Lung (tissue), 12 donors: ENCODE results near the gene PURB. TPM values are rescaled to one million over a fixed set of nuclear protein-coding genes. Genes with fewer than 3 reads are reported as not detected.
A peak's percentile ranks its signal among the peaks of the same experiment; 100 is the strongest.

Experiments used
- ATAC-seq: fragments of 200-7000 bp; cut with Tn5 transposase; one replicate; pipeline ENCODE4 v1.9.1; 2020; ENCODE audit warnings: moderate number of reproducible peaks; ENCODE audit not compliant: insufficient read depth, low FRiP score
- DNase-seq, 3 donors: peaks; one replicate each; pipeline ENCODE4 v3.0.0-alpha.2; 2013 to 2017
- H3K27ac ChIP-seq, 2 donors: one replicate each; pipeline ENCODE4 v1.5.1; 2013; ENCODE audit warnings: mild to moderate bottlenecking in 2 of 2, moderate library complexity in 2 of 2, control low read depth in 1 of 2, inconsistent platforms in 1 of 2, low read depth in 1 of 2, low read length in 1 of 2
- H3K27me3 ChIP-seq, 3 donors: one replicate each; pipeline ENCODE4 v1.5.1; 2013; ENCODE audit warnings: low read length in 2 of 3; ENCODE audit not compliant: control insufficient read depth in 3 of 3, insufficient read depth in 3 of 3
- H3K36me3 ChIP-seq, 4 donors: one replicate each; pipeline ENCODE4 v1.5.1; 2013; ENCODE audit warnings: low read length in 4 of 4, mild to moderate bottlenecking in 1 of 4, moderate library complexity in 1 of 4; ENCODE audit not compliant: control insufficient read depth in 4 of 4, insufficient read depth in 4 of 4
- H3K4me1 ChIP-seq, 5 donors: one replicate each; pipeline ENCODE4 v1.5.1; 2013; ENCODE audit warnings: low read length in 5 of 5, mild to moderate bottlenecking in 2 of 5, moderate library complexity in 1 of 5; ENCODE audit not compliant: control insufficient read depth in 5 of 5, insufficient read depth in 5 of 5
- H3K4me3 ChIP-seq: one replicate; pipeline ENCODE4 v1.5.1; 2013; ENCODE audit warnings: mild to moderate bottlenecking, control low read depth, moderate library complexity
- H3K9ac ChIP-seq, 2 donors: one replicate each; pipeline ENCODE4 v1.5.1; 2013; ENCODE audit warnings: low read length in 2 of 2, control low read depth in 1 of 2; ENCODE audit not compliant: insufficient read depth in 1 of 2
- H3K9me3 ChIP-seq, 4 donors: one replicate each; pipeline ENCODE4 v1.5.1; 2013; ENCODE audit warnings: low read length in 3 of 4, mild to moderate bottlenecking in 1 of 4, moderate library complexity in 1 of 4; ENCODE audit not compliant: control insufficient read depth in 4 of 4, insufficient read depth in 3 of 4
- WGBS, 2 donors: extraction: QIAGEN DNeasy Blood & Tissue Kit; methylation state at CpG; one replicate each; pipeline ENCODE4 v1.1.7; 2013; 5-methylcytosine and 5-hydroxymethylcytosine counted together
- polyA plus RNA-seq, 2 donors: library from polyadenylated mRNA; stranded (reverse); fragments of 200-250 nt; gene quantifications; one replicate each; pipeline ENCODE4 v1.2.1, GENCODE V29; 2013
- total RNA-seq, 2 donors: library from RNA; depleted of rRNA in 1 of 2; stranded (reverse); fragments of >200 nt in 1 of 2; gene quantifications; one replicate each; pipeline ENCODE4 v1.2.1, GENCODE V29; 2014 to 2021
- TF ChIP-seq, protein P1 (sequence below): IDR thresholded peaks from 2 replicates; pipeline ENCODE4 v1.5.1; 2012; ENCODE audit warnings: mild to moderate bottlenecking; ENCODE audit errors: control extremely low read depth, extremely low read depth
- donor health status: control.
- donor health status: control.
- donor health status: Bipolar disorder and iron deficiency.
- donor health status: healthy.
- donor health status: DM: yes; HTN: yes; CAD: no.

PURB gene
- total and polyA plus RNA-seq, 4 donors: 7.9 to 48.9 (median 15.6) TPM

GRCh38 chr7:44849259-44849884, 36.0 kb downstream of the PURB start:
- DNase-seq: peak in 2 of 3 donors; percentile 42 to 57
- 67 to 78% methylated on average over 10 of the region's 10 CpGs for WGBS, 2 donors
- Histone ChIP-seq H3K27ac (no peak overlapping the region), H3K4me1 (peaks cover 0 to 24% (median 4%) of the 10 kb centered on the region in 5 donors), H3K9me3 (no peaks in the 10 kb centered on the region), H3K9ac (peak overlapping the region in 1 of 2 donors; percentile 79), H3K36me3 (peaks cover 0 to 4% (median 0%) of the 10 kb centered on the region in 4 donors), H3K4me3 (no peak overlapping the region), H3K27me3 (no peaks in the 10 kb centered on the region)
- ATAC-seq: no peak
- TF ChIP-seq, protein P1, sequence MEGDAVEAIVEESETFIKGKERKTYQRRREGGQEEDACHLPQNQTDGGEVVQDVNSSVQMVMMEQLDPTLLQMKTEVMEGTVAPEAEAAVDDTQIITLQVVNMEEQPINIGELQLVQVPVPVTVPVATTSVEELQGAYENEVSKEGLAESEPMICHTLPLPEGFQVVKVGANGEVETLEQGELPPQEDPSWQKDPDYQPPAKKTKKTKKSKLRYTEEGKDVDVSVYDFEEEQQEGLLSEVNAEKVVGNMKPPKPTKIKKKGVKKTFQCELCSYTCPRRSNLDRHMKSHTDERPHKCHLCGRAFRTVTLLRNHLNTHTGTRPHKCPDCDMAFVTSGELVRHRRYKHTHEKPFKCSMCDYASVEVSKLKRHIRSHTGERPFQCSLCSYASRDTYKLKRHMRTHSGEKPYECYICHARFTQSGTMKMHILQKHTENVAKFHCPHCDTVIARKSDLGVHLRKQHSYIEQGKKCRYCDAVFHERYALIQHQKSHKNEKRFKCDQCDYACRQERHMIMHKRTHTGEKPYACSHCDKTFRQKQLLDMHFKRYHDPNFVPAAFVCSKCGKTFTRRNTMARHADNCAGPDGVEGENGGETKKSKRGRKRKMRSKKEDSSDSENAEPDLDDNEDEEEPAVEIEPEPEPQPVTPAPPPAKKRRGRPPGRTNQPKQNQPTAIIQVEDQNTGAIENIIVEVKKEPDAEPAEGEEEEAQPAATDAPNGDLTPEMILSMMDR: no peak

DNA sequence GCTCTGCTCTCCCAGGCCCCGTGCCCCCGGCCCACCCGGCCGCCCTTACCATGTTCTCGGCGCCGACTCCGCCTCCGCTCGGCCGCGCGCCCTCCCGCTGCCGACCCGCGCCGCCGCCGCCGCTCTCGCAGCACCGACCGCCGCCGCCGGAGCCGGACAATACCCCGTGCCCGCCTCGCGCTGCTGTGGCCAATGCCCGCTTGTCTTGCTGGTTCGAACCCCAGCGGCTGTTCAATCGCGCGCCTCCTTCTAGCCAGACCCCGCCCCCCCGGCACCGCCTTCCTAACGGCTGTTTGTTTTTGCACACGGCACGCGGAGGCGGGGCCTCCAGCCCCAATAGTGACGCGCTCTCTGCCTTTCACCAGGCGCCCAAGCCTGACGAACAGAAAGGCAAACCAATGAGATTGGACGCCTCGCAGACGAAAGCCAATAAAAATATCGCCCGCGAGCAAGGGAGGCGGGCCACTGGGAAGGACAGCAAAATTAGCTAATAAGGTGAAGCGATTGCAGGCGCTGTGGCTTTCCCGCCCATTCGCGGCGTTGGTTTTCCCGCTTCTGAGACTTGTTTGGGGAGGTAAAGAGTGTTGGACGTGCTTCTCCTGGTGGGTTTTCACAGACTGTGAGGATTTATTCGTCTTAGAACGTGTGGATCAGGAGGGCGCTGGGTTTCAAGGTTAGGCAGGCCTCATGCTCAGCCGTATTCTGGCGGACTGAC, 37.3 kb downstream of the PURB start, which contains the start of gene H2AZ2:
H2AZ2 (minus strand) TSS at position 168 of the 715 bp plus-strand sequence; CDS start at position 52, 116 bp downstream.
- ATAC-seq (peak; percentile 95), DNase-seq (peak; percentile 100)
- Histone ChIP-seq H3K36me3 (peaks cover 0 to 4% (median 0%) of the 10 kb centered on the region in 4 donors), H3K27ac (peak within 1 kb of the TSS; percentile 96 to 99), H3K9ac (peak within 1 kb of the TSS; percentile 99 to 100), H3K4me3 (peak within 1 kb of the TSS; percentile 86), H3K4me1 (peaks cover 0 to 24% (median 4%) of the 10 kb centered on the region in 5 donors), H3K27me3 (no peaks in the 10 kb centered on the region), H3K9me3 (no peaks in the 10 kb centered on the region)
- 0 to 1% methylated on average over 58 to 70 of the region's 70 CpGs for WGBS, 2 donors
- TF ChIP-seq, protein P1: no peak

- WGBS, 2 donors: 0 to 1% methylated on average over 36 of the region's 36 CpGs
- peak; percentile 75 for ATAC-seq
- TF ChIP-seq, protein P1: peak; percentile 63
These were observed 37.8 kb downstream of the PURB start for GRCh38 chr7:44847509-44847919.

More at GRCh38 chr7:44847509-44847919, 37.8 kb downstream of the PURB start:
- H3K36me3 ChIP-seq: peaks cover 0 to 4% (median 0%) of the 10 kb centered on the region in 4 donors
- no peaks in the 10 kb centered on the region for H3K27me3 ChIP-seq
- no peaks in the 10 kb centered on the region for H3K9me3 ChIP-seq
- peak; percentile 92 for DNase-seq
- peak overlapping the region; percentile 99 to 100 for H3K9ac ChIP-seq
- H3K27ac ChIP-seq: peak overlapping the region; percentile 96 to 99
- peaks cover 2 to 24% (median 4%) of the 10 kb centered on the region in 5 donors for H3K4me1 ChIP-seq
- peak overlapping the region; percentile 86 for H3K4me3 ChIP-seq
